OCI-LY3 (cell line): Measurements from ENCODE around the gene ADAMTS16.

Source experiments
- CTCF ChIP-seq: fragments of 200-600, 300-600 bp; sonication (generic); IDR thresholded peaks from 2 replicates; pipeline ENCODE4 v1.5.1; 2014; ENCODE audit warnings: antibody characterized with exemption, low read length, low read depth
- EZH2phosphoT487 ChIP-seq: fragments of 200-600 bp; shearing (Covaris generic); IDR thresholded peaks from 2 replicates; pipeline ENCODE4 v1.6.1; 2018; ENCODE audit warnings: antibody characterized with exemption, mixed run types, low read depth

DNA sequence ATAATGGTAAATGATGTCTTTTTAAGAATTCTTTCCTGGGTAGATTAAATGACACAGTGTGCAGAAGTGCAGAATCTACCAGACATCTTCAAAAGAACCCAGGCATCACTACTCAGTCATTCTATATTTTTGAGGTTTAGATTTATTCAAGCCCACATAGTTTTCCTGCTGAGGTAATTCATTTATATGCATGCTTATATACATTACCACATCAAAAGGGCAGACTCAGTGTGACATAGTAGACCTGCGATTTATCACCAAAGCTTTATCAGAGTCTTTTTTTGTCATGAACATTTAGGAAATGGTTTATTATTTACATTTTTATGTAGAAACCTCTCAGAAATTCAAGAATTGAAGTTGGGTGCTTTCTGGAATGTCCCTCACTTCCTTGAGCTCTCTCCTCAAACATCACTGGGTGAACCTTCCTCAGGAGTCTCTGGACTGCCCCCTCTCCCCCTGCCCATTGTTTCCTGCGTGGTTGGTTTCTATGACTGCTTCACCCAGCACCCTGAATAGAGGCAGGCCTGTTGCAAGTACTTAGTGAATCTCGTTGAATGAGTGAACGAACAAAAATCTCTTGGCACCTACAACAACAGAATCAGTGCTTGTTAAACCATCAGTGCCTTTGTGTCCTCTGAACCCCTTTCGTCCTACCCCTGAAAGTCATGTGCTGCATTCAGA is 42.5 kb downstream of the ADAMTS16 start:
- TF ChIP-seq CTCF (no peak), EZH2phosphoT487 (no peak)
